ENCODE data around the gene BEGAIN. TPM values are rescaled to one million over a fixed set of nuclear protein-coding genes. Genes with fewer than 3 reads are reported as not detected.

The BEGAIN gene
- total RNA-seq, 1 experiment from 2014 or later = not detected

DNA sequence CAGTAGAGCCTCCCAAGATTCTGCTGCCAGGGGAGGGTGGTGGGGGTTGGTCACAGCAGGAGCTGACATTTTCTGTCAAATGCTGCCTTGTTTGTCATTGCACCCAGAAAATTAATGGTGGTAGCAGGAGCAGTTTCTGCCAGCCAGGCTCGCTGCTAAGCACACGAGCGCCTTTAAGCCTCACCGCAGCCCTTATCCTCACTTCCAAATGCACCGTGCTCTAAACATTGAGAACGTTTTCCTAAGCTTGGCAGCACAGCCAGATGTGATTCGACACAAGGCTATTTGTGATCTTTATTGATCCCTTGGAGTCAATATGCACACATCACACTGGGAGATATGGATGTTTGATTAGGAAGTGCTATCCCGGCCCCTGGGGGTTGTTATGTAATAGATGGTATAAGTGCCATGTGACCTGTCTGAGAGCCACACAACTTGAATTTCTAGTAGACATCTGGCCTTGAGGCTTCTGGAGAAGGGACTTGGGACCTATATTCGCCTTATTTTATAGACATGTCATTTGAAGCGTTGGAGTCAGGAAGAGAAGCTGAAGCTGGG is 31.6 kb upstream of the BEGAIN start:
- ChIA-PET CTCF (no interaction called here), POLR2A (ENCODE audit: unreplicated experiment) (no interaction called here)
- no peaks in the 10 kb centered on the region for H3K9me3 ChIP-seq (ENCODE audit: insufficient read depth, low read depth)
- no peak for TF ChIP-seq EZH2 (IDR thresholded peaks at IDR 0.05; ENCODE audit: low read depth)
- TF ChIP-seq, protein P1, sequence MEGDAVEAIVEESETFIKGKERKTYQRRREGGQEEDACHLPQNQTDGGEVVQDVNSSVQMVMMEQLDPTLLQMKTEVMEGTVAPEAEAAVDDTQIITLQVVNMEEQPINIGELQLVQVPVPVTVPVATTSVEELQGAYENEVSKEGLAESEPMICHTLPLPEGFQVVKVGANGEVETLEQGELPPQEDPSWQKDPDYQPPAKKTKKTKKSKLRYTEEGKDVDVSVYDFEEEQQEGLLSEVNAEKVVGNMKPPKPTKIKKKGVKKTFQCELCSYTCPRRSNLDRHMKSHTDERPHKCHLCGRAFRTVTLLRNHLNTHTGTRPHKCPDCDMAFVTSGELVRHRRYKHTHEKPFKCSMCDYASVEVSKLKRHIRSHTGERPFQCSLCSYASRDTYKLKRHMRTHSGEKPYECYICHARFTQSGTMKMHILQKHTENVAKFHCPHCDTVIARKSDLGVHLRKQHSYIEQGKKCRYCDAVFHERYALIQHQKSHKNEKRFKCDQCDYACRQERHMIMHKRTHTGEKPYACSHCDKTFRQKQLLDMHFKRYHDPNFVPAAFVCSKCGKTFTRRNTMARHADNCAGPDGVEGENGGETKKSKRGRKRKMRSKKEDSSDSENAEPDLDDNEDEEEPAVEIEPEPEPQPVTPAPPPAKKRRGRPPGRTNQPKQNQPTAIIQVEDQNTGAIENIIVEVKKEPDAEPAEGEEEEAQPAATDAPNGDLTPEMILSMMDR (conservative IDR thresholded peaks at IDR 0.05) = no peak
- intact Hi-C loops (cut with micrococcal nuclease; ENCODE audit: unreplicated experiment) = no loop called here
- no peaks in the 10 kb centered on the region for H3K79me2 ChIP-seq (ENCODE audit: low read depth)
- BruUV-seq (replicated peaks) = no TSS peak
- H3F3A ChIP-seq (ENCODE audit: insufficient read depth, low read depth) = no peaks in the 10 kb centered on the region
- H4K20me1 ChIP-seq (ENCODE audit: insufficient read depth) = no peaks in the 10 kb centered on the region
- no peak overlapping the region for H2AFZ ChIP-seq
- no peaks in the 10 kb centered on the region for H3K4me1 ChIP-seq (replicated peaks; ENCODE audit: insufficient read depth)
- no peak overlapping the region for H3K27ac ChIP-seq
- no peaks in the 10 kb centered on the region for H3K36me3 ChIP-seq (ENCODE audit: low read depth)
- peaks cover 45% of the 10 kb centered on the region for H3K27me3 ChIP-seq (ENCODE audit: insufficient read depth, low read depth)
- no peaks in the 10 kb centered on the region for H3K9me2 ChIP-seq (ENCODE audit: insufficient read depth)
- H3K4me3 ChIP-seq = no peak overlapping the region
- DNase-seq = no peak
- H3K4me2 ChIP-seq = no peak overlapping the region

DNA sequence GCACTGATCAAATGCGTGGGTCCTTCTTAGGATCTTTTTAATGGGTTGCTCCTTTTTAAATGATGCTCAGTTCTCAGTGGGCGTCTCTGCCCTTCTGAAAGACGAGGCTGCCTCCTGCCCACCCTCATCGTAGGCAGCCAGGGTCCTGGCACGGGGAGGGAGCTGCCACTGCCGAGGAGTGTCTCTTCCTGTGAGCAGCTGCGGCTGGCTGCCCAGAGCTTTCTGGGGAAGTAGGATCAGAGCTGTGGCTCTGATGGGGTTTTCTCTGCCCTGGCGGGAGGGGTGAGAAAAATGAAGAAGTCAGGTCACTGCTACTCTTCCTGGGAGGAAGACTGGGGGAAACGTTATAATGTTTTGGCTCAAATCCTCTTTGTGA is 31.1 kb upstream of the BEGAIN start:
- Histone ChIP-seq H3K4me2 (no peak overlapping the region), H3K27ac (no peak overlapping the region), H4K20me1 (ENCODE audit: insufficient read depth) (no peaks in the 10 kb centered on the region), H3K79me2 (ENCODE audit: low read depth) (no peaks in the 10 kb centered on the region), H3K36me3 (ENCODE audit: low read depth) (no peaks in the 10 kb centered on the region), H3K9me2 (ENCODE audit: insufficient read depth) (no peaks in the 10 kb centered on the region), H3K9me3 (ENCODE audit: insufficient read depth, low read depth) (no peaks in the 10 kb centered on the region), H3K4me1 (replicated peaks; ENCODE audit: insufficient read depth) (no peaks in the 10 kb centered on the region), H3F3A (ENCODE audit: insufficient read depth, low read depth) (no peaks in the 10 kb centered on the region), H3K27me3 (ENCODE audit: insufficient read depth, low read depth) (peaks cover 50% of the 10 kb centered on the region), H2AFZ (no peak overlapping the region), H3K4me3 (no peak overlapping the region)
- no peak for DNase-seq
- no TSS peak for BruUV-seq (replicated peaks)
- intact Hi-C loops (cut with micrococcal nuclease; ENCODE audit: unreplicated experiment) = no loop called here
- ChIA-PET POLR2A (ENCODE audit: unreplicated experiment) (no interaction called here), CTCF (no interaction called here)
- no peak for TF ChIP-seq EZH2 (IDR thresholded peaks at IDR 0.05; ENCODE audit: low read depth)
- TF ChIP-seq, protein P1 (conservative IDR thresholded peaks at IDR 0.05) = no peak

DNA sequence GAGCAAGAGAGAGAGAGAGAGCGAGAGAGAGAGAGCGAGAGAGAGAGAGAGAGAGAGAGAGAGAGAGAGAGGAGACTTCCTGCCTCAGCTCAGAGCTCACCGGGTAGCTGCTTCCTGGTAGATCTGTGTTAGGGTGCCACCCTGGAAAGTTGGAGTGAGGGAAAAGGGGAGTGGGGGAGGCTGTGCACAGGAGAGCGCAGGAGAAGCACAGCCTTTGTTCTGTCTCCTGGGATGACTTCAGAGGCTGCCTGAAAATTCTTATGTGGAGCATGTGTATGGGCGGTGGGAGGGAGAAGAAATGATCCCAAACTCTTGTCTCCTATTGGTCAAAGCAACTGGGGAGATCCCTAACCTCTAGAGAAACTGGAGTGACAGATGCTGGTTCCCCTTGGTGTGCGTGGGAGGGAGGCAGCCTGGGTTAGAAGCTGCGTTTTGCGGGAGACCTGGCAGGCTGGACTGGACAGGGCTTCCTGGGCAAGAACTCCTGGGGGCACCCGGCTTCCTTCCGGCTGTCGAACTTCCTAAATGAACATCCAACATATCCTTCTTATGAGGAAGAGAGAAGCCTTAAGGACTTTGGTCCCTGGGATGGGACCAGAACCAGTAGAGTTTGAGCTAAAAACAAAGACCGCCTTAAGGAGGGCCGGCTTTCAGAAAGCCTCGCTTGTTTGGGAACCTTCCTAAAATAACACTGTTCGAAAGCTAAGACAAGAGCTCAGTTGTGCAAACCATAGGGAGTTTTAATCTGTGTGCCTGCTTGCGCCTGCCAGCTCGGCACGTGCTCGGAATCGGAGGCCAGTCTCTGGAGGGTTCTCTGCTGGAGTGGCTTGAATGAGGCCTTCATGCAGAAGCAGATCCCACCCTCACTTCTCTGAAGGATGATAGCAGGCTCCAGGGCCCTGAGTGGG is 30.4 kb upstream of the BEGAIN start:
- ChIA-PET CTCF (no interaction called here), POLR2A (ENCODE audit: unreplicated experiment) (interaction anchor here (0.6 kb wide), 1 partner anchor 10 kb away, joined by 11 read pairs; no protein-coding TSS in a partner anchor)
- H3K27ac ChIP-seq = no peak overlapping the region
- intact Hi-C loops (cut with micrococcal nuclease; ENCODE audit: unreplicated experiment) = no loop called here
- no peaks in the 10 kb centered on the region for H4K20me1 ChIP-seq (ENCODE audit: insufficient read depth)
- H2AFZ ChIP-seq = no peak overlapping the region
- no peaks in the 10 kb centered on the region for H3K9me3 ChIP-seq (ENCODE audit: insufficient read depth, low read depth)
- H3K4me1 ChIP-seq (replicated peaks; ENCODE audit: insufficient read depth) = no peaks in the 10 kb centered on the region
- TF ChIP-seq, protein P1 (conservative IDR thresholded peaks at IDR 0.05) = no peak
- no peak for TF ChIP-seq EZH2 (IDR thresholded peaks at IDR 0.05; ENCODE audit: low read depth)
- no peak overlapping the region for H3K4me2 ChIP-seq
- H3K9me2 ChIP-seq (ENCODE audit: insufficient read depth) = no peaks in the 10 kb centered on the region
- H3K4me3 ChIP-seq = no peak overlapping the region
- no peaks in the 10 kb centered on the region for H3K36me3 ChIP-seq (ENCODE audit: low read depth)
- no peak for DNase-seq
- H3F3A ChIP-seq (ENCODE audit: insufficient read depth, low read depth) = no peaks in the 10 kb centered on the region
- H3K27me3 ChIP-seq (ENCODE audit: insufficient read depth, low read depth) = peaks cover 55% of the 10 kb centered on the region
- no peaks in the 10 kb centered on the region for H3K79me2 ChIP-seq (ENCODE audit: low read depth)
- no TSS peak for BruUV-seq (replicated peaks)
